Natural killer cell (primary cell): Measurements from ENCODE around the gene CACNA1S. TPM values are rescaled to one million over a fixed set of nuclear protein-coding genes. Genes with fewer than 3 reads are reported as not detected.

Experiments used
- ATAC-seq, 3 donors: fragments of 150-1000 bp in 2 of 3; fragments of 200-7000 bp in 1 of 3; cut with Tn5 transposase; 1 replicate in 1 of 3; 2 replicates in 2 of 3; pipeline ENCODE4 v1.10.0; 2021; ENCODE audit warnings: mild to moderate bottlenecking in 2 of 3, moderate library complexity in 2 of 3
- DNase-seq, 2 donors: peaks; one replicate each; pipeline versions ENCODE4 v3.0.0 to v3.0.0-alpha.2; 2013 to 2021; ENCODE audit warnings: mixed read lengths in 1 of 2
- H3K27ac ChIP-seq: one replicate; pipeline ENCODE4 v1.5.1; 2013; ENCODE audit warnings: mild to moderate bottlenecking, low read length
- H3K27me3 ChIP-seq: one replicate; pipeline ENCODE4 v1.6.1; 2013; ENCODE audit warnings: low read length; ENCODE audit not compliant: control insufficient read depth, insufficient read depth
- H3K36me3 ChIP-seq: one replicate; pipeline ENCODE4 v1.6.1; 2013; ENCODE audit warnings: low read length; ENCODE audit not compliant: control insufficient read depth, insufficient read depth
- H3K4me1 ChIP-seq: one replicate; pipeline ENCODE4 v1.6.1; 2013; ENCODE audit warnings: low read length; ENCODE audit not compliant: control insufficient read depth, insufficient read depth
- H3K4me3 ChIP-seq: one replicate; pipeline ENCODE4 v1.5.1; 2013; ENCODE audit warnings: low read length
- H3K9me3 ChIP-seq: one replicate; pipeline ENCODE4 v1.6.1; 2013; ENCODE audit warnings: low read length; ENCODE audit not compliant: control insufficient read depth, insufficient read depth
- H3K27ac Mint-ChIP-seq, 2 donors: one replicate each; pipeline ENCODE4 v1.8.0; 2022; ENCODE audit warnings: mild to moderate bottlenecking in 2 of 2, mixed read lengths in 2 of 2, moderate library complexity in 1 of 2
- H3K27me3 Mint-ChIP-seq, 2 donors: one replicate each; pipeline ENCODE4 v1.8.0; 2022; ENCODE audit warnings: low read depth in 2 of 2, mixed read lengths in 2 of 2
- H3K36me3 Mint-ChIP-seq: one replicate; pipeline ENCODE4 v1.8.0; 2022; ENCODE audit warnings: mixed read lengths
- H3K4me1 Mint-ChIP-seq, 2 donors: one replicate each; pipeline ENCODE4 v1.8.0; 2022; ENCODE audit warnings: mixed read lengths in 2 of 2
- H3K4me3 Mint-ChIP-seq: one replicate; pipeline ENCODE4 v1.8.0; 2022; ENCODE audit warnings: mild to moderate bottlenecking, moderate library complexity, mixed read lengths
- H3K9me3 Mint-ChIP-seq, 2 donors: one replicate each; pipeline ENCODE4 v1.8.0; 2022; ENCODE audit warnings: mixed read lengths in 2 of 2
- WGBS: methylation state at CpG from one replicate; pipeline ENCODE4 v1.1.7; 2013; ENCODE audit warnings: missing lambda C conversion rate; ENCODE audit not compliant: insufficient coverage; 5-methylcytosine and 5-hydroxymethylcytosine counted together
- intact Hi-C: fragments of 100-400 bp; cut with micrococcal nuclease; formaldehyde crosslinking; loops from one replicate; pipeline ENCODE4 v1.14.2; 2022
- total RNA-seq, 4 donors: library from RNA; stranded (reverse); fragments of 120-200 nt in 1 of 4; gene quantifications; one replicate each; pipeline versions ENCODE4 v1.2.3 to v1.2.4, GENCODE V29; 2013 to 2022
- TF ChIP-seq, protein P1 (sequence below): fragments of 200-600 bp; IDR thresholded peaks from one replicate; pipeline ENCODE4 v1.8.0; 2022; ENCODE audit warnings: antibody characterized with exemption

The CACNA1S gene
- total RNA-seq, 3 donors from 2014 or later (not counting 1 experiment from before 2014, with no cell fraction given): not detected

DNA sequence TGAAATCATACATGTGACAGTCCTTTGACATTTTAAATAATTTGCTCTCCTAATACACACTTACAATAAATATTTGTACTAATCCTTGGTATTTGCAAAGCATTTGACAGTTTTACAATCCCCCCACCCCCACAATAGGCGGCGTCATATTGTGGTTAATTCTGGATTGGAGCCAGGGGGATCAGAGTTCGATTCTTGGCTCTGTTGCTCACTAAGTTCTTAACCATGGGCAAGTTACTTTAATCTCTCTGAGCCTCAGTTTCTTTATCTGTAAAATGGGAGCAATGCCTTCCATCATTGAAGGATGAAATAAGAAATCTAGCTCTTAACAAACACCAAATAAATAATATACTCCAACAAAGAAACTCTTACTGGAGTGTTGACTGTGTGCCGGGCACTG lies 23.8 kb downstream of the CACNA1S start:
- 61% methylated on average over 3 of the region's 4 CpGs for WGBS
- TF ChIP-seq, protein P1, sequence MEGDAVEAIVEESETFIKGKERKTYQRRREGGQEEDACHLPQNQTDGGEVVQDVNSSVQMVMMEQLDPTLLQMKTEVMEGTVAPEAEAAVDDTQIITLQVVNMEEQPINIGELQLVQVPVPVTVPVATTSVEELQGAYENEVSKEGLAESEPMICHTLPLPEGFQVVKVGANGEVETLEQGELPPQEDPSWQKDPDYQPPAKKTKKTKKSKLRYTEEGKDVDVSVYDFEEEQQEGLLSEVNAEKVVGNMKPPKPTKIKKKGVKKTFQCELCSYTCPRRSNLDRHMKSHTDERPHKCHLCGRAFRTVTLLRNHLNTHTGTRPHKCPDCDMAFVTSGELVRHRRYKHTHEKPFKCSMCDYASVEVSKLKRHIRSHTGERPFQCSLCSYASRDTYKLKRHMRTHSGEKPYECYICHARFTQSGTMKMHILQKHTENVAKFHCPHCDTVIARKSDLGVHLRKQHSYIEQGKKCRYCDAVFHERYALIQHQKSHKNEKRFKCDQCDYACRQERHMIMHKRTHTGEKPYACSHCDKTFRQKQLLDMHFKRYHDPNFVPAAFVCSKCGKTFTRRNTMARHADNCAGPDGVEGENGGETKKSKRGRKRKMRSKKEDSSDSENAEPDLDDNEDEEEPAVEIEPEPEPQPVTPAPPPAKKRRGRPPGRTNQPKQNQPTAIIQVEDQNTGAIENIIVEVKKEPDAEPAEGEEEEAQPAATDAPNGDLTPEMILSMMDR: no peak

DNA sequence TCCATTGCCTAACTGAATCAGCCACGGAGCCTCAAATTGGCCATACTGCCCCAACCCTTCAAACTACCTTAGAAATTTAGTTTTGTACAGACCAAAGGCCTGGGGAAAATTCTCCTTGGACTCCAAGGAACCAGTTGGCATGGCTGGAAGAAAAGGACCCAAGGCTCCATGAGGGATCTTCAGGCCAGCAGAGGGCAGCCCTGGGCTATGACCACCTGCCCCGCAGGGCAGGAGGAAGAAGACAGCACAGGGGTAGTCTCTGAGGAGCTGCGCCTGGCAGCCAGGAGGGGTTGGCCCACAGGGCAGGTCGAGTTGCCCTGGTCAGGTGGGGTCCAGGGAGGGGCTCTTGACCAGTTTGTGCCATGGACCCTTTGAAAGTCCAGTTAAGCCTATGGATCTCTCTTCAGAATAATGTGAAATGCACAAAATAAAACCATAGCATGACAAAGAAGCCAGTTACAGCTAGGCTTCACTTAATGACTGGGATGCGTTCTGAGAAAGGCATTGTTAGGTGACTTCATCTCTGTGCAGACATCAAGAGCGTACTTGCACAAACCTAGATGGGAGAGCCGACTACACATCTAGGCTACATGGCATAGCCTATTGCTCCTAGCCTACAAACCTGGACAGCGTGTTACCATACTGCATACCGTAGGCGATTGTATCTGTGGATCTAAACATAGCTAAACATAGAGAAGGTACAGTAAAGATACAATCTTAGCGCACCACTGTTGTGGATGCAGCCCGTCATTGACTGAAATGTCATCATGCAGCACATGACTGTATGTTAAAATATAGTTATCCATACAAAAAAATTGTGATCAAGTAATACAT lies 26.1 kb downstream of the CACNA1S start:
- Mint-ChIP-seq H3K4me3 (no peak overlapping the region), H3K9me3 (no peaks in the 10 kb centered on the region), H3K27ac (no peak overlapping the region), H3K27me3 (peaks cover 16% of the 10 kb centered on the region in 2 donors), H3K4me1 (no peaks in the 10 kb centered on the region), H3K36me3 (no peaks in the 10 kb centered on the region)
- intact Hi-C loops: loop anchor here (2.0 kb wide), 1 partner anchor 33 kb away; no protein-coding TSS in a partner anchor
- peaks cover 2% of the 10 kb centered on the region for H3K27me3 ChIP-seq
- H3K9me3 ChIP-seq: no peaks in the 10 kb centered on the region
- WGBS: 71% methylated on average over 11 of the region's 12 CpGs
- no peaks in the 10 kb centered on the region for H3K36me3 ChIP-seq
- no peak overlapping the region for H3K4me3 ChIP-seq
- H3K27ac ChIP-seq: no peak overlapping the region
- no peaks in the 10 kb centered on the region for H3K4me1 ChIP-seq
- DNase-seq (peak in 1 of 2 donors; percentile 59), ATAC-seq (peak in 2 of 3 donors; percentile 36 to 71)
- TF ChIP-seq, protein P1: peak; percentile 34

More for the DNA sequence above, 23.8 kb downstream of the CACNA1S start:
- no peak overlapping the region for H3K4me3 ChIP-seq
- Mint-ChIP-seq H3K27me3 (peaks cover 16% of the 10 kb centered on the region in 2 donors), H3K9me3 (no peaks in the 10 kb centered on the region), H3K4me3 (no peak overlapping the region), H3K4me1 (no peaks in the 10 kb centered on the region), H3K36me3 (no peaks in the 10 kb centered on the region), H3K27ac (no peak overlapping the region)
- H3K4me1 ChIP-seq: no peaks in the 10 kb centered on the region
- H3K9me3 ChIP-seq: no peaks in the 10 kb centered on the region
- H3K27me3 ChIP-seq: peaks cover 2% of the 10 kb centered on the region
- intact Hi-C loops: no loop called here
- ATAC-seq: no peak
- DNase-seq: no peak
- no peak overlapping the region for H3K27ac ChIP-seq
- H3K36me3 ChIP-seq: no peaks in the 10 kb centered on the region

DNA sequence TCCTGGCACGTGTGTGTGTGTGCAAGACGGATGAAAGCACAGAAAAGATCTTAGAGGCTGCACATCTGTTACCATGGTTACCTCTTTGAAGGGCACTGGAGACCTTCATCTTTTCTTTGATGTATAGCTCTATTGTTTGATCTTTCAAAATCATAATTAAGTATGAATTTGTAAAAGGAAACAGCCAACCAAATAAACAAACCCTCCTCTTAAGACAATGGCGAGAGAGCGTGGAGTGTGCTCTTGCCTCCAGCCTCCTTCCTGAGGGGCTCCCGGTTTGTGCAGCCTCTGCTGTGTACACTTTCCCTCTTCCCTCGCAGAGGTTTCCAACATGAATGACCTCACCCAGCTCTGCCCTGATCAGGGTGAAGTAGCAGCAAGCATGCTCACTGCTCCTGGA lies 27.9 kb downstream of the CACNA1S start:
- no peaks in the 10 kb centered on the region for H3K36me3 ChIP-seq
- ATAC-seq (no peak), DNase-seq (peak in 1 of 2 donors; percentile 28)
- H3K4me3 ChIP-seq: no peak overlapping the region
- Mint-ChIP-seq H3K36me3 (no peaks in the 10 kb centered on the region), H3K27ac (no peak overlapping the region), H3K4me3 (no peak overlapping the region), H3K27me3 (peaks cover 12 to 15% of the 10 kb centered on the region in 2 donors), H3K9me3 (no peaks in the 10 kb centered on the region), H3K4me1 (no peaks in the 10 kb centered on the region)
- no peaks in the 10 kb centered on the region for H3K9me3 ChIP-seq
- peaks cover 2% of the 10 kb centered on the region for H3K27me3 ChIP-seq
- no peaks in the 10 kb centered on the region for H3K4me1 ChIP-seq
- H3K27ac ChIP-seq: no peak overlapping the region
- 71% methylated on average over 6 of the region's 6 CpGs for WGBS
- intact Hi-C loops: no loop called here
- TF ChIP-seq, protein P1: no peak
